GM23338 (cell line): ENCODE measurements around the gene ZFPL1. TPM values are rescaled to one million over a fixed set of nuclear protein-coding genes. Genes with fewer than 3 reads are reported as not detected.

Source experiments
- ATAC-seq: fragments of 200-7000 bp; cut with Tn5 transposase; 3 replicates; pipeline ENCODE4 v1.9.1; 2020
- DNase-seq: peaks from one replicate; pipeline ENCODE4 v3.0.0-alpha.2; 2015; ENCODE audit warnings: low spot score
- H2AFZ ChIP-seq: fragments of 200-600 bp; sonication (generic); 2 replicates; pipeline ENCODE4 v1.8.0; 2016; ENCODE audit warnings: antibody characterized with exemption, mild to moderate bottlenecking, moderate library complexity
- H3F3A ChIP-seq: fragments of 200-600 bp; sonication (generic); replicated peaks from 2 replicates; pipeline ENCODE4 v1.8.0; 2017; ENCODE audit warnings: antibody characterized with exemption, mixed run types, low read depth
- H3K27ac ChIP-seq: fragments of 200-600 bp; sonication (generic); 2 replicates; pipeline ENCODE4 v1.6.1; 2016; ENCODE audit warnings: low read depth
- H3K27me3 ChIP-seq: fragments of 200-600 bp; sonication (generic); 2 replicates; pipeline ENCODE4 v1.8.0; 2016; ENCODE audit warnings: mild to moderate bottlenecking, mixed run types, moderate library complexity; ENCODE audit not compliant: insufficient read depth
- H3K36me3 ChIP-seq: fragments of 200-600 bp; sonication (generic); 2 replicates; pipeline ENCODE4 v1.8.0; 2016; ENCODE audit warnings: mild to moderate bottlenecking; ENCODE audit not compliant: insufficient read depth
- H3K4me1 ChIP-seq: fragments of 200-600 bp; sonication (generic); 2 replicates; pipeline ENCODE4 v1.8.0; 2016; ENCODE audit warnings: mild to moderate bottlenecking, moderate library complexity; ENCODE audit not compliant: insufficient read depth
- H3K4me2 ChIP-seq: fragments of 200-600 bp; sonication (generic); 2 replicates; pipeline ENCODE4 v1.7.1; 2017; ENCODE audit warnings: mixed run types
- H3K4me3 ChIP-seq: fragments of 200-600 bp; sonication (generic); 2 replicates; pipeline ENCODE4 v1.6.1; 2016; ENCODE audit warnings: mixed run types
- H3K79me2 ChIP-seq: fragments of 200-600 bp; sonication (generic); replicated peaks from 2 replicates; pipeline ENCODE4 v1.8.0; 2017; ENCODE audit warnings: mild to moderate bottlenecking; ENCODE audit not compliant: insufficient read depth
- H3K9me2 ChIP-seq: fragments of 200-600 bp; sonication (generic); 2 replicates; pipeline ENCODE4 v1.8.0; 2017; ENCODE audit not compliant: insufficient read depth
- H4K20me1 ChIP-seq: fragments of 200-600 bp; sonication (generic); replicated peaks from 2 replicates; pipeline ENCODE4 v1.8.0; 2017; ENCODE audit warnings: mild to moderate bottlenecking; ENCODE audit not compliant: insufficient read depth
- H3K27ac Mint-ChIP-seq: 2 replicates; pipeline ENCODE4 v1.8.0; 2020; ENCODE audit warnings: inconsistent platforms, mild to moderate bottlenecking, moderate library complexity, mixed read lengths
- H3K27me3 Mint-ChIP-seq: 3 replicates; pipeline ENCODE4 v1.8.0; 2022; ENCODE audit warnings: low read depth, mild to moderate bottlenecking, moderate library complexity, mixed read lengths, inconsistent platforms; ENCODE audit not compliant: insufficient read depth, poor library complexity
- H3K36me3 Mint-ChIP-seq: 3 replicates; pipeline ENCODE4 v1.8.0; 2021; ENCODE audit warnings: low read depth, mild to moderate bottlenecking, inconsistent platforms, moderate library complexity, mixed read lengths
- H3K4me1 Mint-ChIP-seq: 3 replicates; pipeline ENCODE4 v1.8.0; 2020; ENCODE audit warnings: mild to moderate bottlenecking, inconsistent platforms, mixed read lengths
- H3K4me3 Mint-ChIP-seq: 3 replicates; pipeline ENCODE4 v1.8.0; 2021; ENCODE audit warnings: moderate library complexity, mild to moderate bottlenecking, inconsistent platforms, mixed read lengths
- H3K9me3 Mint-ChIP-seq: 3 replicates; pipeline ENCODE4 v1.8.0; 2020; ENCODE audit warnings: moderate library complexity, mild to moderate bottlenecking, inconsistent platforms, mixed read lengths
- CREB1 ChIP-seq: fragments of 250-450 bp; sonication (Bioruptor Pico); IDR thresholded peaks from 2 replicates; pipeline ENCODE4 v1.5.0; 2020; ENCODE audit warnings: low read depth, mild to moderate bottlenecking, moderate library complexity
- EZH2 ChIP-seq: fragments of 200-600 bp; sonication (generic); IDR thresholded peaks from one replicate; pipeline ENCODE4 v1.8.0; 2017; ENCODE audit warnings: antibody characterized with exemption, mild to moderate bottlenecking, low read depth; ENCODE audit not compliant: unreplicated experiment
- EZH2phosphoT487 ChIP-seq: fragments of 200-600 bp; sonication (generic); IDR thresholded peaks from one replicate; pipeline ENCODE4 v1.8.1; 2018; ENCODE audit warnings: antibody characterized with exemption; ENCODE audit not compliant: unreplicated experiment
- JUNB ChIP-seq: IDR thresholded peaks from one replicate; pipeline ENCODE4 v1.6.1; 2016; ENCODE audit warnings: antibody characterized with exemption; ENCODE audit not compliant: unreplicated experiment
- NANOG ChIP-seq: IDR thresholded peaks from 2 replicates; pipeline ENCODE4 v1.6.1; 2016; ENCODE audit warnings: antibody characterized with exemption, borderline replicate concordance
- POLR2AphosphoS5 ChIP-seq: IDR thresholded peaks from 2 replicates; pipeline ENCODE4 v1.6.1; 2016; ENCODE audit warnings: antibody characterized with exemption, low read depth
- STAT1 ChIP-seq: IDR thresholded peaks from one replicate; pipeline ENCODE4 v1.6.1; 2016; ENCODE audit warnings: antibody characterized with exemption; ENCODE audit not compliant: unreplicated experiment
- ZNF114 ChIP-seq: fragments of 250-450 bp; sonication (Bioruptor Pico); IDR thresholded peaks from 2 replicates; pipeline ENCODE4 v1.5.0; 2020; ENCODE audit warnings: mild to moderate bottlenecking, moderate library complexity
- ZNF331 ChIP-seq: fragments of 250-450 bp; sonication (Bioruptor Pico); IDR thresholded peaks from 2 replicates; pipeline ENCODE4 v1.5.0; 2020; ENCODE audit warnings: low read depth, mild to moderate bottlenecking, moderate library complexity
- polyA plus RNA-seq: library from polyadenylated mRNA; unstranded; fragments of >200 nt; fragmentation: Nextera tagmentation; extraction: Ambion mirVana; gene quantifications from 2 replicates; pipeline ENCODE4 v1.2.1, GENCODE V29; 2016
- total RNA-seq: library from RNA; depleted of rRNA; stranded (reverse); fragments of >200 nt; shearing (Covaris generic); gene quantifications from 2 replicates; pipeline ENCODE4 v1.2.3, GENCODE V29; 2014
- TF ChIP-seq, protein P1 (sequence below): IDR thresholded peaks from one replicate; pipeline ENCODE4 v1.6.1; 2018; ENCODE audit warnings: antibody characterized with exemption; ENCODE audit not compliant: unreplicated experiment
- TF ChIP-seq, protein P2 (sequence below): fragments of 250-450 bp; sonication (Bioruptor Pico); IDR thresholded peaks from 2 replicates; pipeline ENCODE4 v1.5.0; 2020; ENCODE audit warnings: mild to moderate bottlenecking, moderate library complexity
- TF ChIP-seq, protein P3 (sequence below), 2 experiments: fragments of 200-600 bp in 1 of 2; sonication (generic) in 1 of 2; conservative IDR thresholded peaks; 2 replicates each; pipeline versions ENCODE4 v1.5.1 to v1.6.1; 2016 to 2017; ENCODE audit warnings: antibody characterized with exemption in 2 of 2, low read depth in 2 of 2, mild to moderate bottlenecking in 2 of 2, moderate library complexity in 1 of 2
- TF ChIP-seq, protein P4 (sequence below): IDR thresholded peaks from 2 replicates; pipeline ENCODE4 v1.6.1; 2016; ENCODE audit warnings: antibody characterized with exemption

Gene ZFPL1
- total and polyA plus RNA-seq, 2 experiments from 2014 or later: 26.3 to 26.8 TPM

DNA sequence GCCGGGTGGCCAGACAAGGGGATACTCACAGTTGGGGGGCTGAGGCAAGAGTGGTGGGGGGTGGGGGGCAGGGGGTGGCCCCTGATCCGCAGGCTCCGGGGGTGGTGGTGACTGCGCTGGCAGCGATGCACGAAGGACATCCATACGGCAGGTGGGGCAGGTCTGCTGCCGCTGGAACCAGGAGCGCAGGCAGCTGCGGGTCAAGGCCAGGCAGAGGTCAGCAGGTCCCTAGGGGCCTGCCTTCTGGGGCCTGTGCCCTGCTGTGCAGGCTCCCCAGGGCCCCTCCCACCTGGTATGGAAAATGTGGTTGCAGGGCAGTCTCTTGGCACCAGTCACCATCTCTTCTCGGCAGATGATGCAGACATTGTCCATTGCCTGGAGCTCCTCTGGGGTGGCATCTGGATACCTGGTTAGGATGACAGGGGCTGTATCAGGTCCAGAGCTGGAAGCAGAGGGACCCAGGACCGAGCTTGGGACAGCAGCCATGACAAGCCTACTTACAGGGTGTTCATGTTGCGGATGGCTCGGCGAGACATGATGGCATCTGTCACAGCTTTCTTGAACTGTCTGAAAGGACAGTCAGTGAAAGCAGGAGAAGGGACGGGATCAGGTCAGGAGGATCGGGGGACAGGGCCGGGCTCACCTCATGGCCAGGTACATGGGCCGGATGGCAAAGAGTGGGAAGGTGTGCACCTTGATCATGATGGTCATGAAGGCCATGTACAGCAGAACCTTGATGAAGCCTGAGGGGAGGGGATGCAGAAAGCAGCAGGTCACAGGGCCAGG is 46.8 kb downstream of the ZFPL1 start:
- no peak for DNase-seq
- peaks cover 6% of the 10 kb centered on the region for H3K36me3 ChIP-seq
- Mint-ChIP-seq H3K9me3 (no peaks in the 10 kb centered on the region; the same call in 2 of the 3 replicates), H3K27me3 (peaks cover 14% of the 10 kb centered on the region), H3K4me3 (no peak overlapping the region; the same call in 2 of the 3 replicates), H3K36me3 (peaks cover 38% of the 10 kb centered on the region), H3K4me1 (peaks cover 14% of the 10 kb centered on the region), H3K27ac (no peak overlapping the region)
- peaks cover 15% of the 10 kb centered on the region; the same call in 1 of the 2 replicates for H3F3A ChIP-seq
- no peaks in the 10 kb centered on the region for H3K27me3 ChIP-seq
- no peak overlapping the region for H2AFZ ChIP-seq
- H4K20me1 ChIP-seq: no peaks in the 10 kb centered on the region
- H3K4me1 ChIP-seq: peaks cover 13% of the 10 kb centered on the region; the same call in 1 of the 2 replicates
- no peak overlapping the region for H3K4me3 ChIP-seq
- H3K9me2 ChIP-seq: no peaks in the 10 kb centered on the region
- ATAC-seq: no peak
- H3K4me2 ChIP-seq: no peak overlapping the region
- TF ChIP-seq, protein P1, sequence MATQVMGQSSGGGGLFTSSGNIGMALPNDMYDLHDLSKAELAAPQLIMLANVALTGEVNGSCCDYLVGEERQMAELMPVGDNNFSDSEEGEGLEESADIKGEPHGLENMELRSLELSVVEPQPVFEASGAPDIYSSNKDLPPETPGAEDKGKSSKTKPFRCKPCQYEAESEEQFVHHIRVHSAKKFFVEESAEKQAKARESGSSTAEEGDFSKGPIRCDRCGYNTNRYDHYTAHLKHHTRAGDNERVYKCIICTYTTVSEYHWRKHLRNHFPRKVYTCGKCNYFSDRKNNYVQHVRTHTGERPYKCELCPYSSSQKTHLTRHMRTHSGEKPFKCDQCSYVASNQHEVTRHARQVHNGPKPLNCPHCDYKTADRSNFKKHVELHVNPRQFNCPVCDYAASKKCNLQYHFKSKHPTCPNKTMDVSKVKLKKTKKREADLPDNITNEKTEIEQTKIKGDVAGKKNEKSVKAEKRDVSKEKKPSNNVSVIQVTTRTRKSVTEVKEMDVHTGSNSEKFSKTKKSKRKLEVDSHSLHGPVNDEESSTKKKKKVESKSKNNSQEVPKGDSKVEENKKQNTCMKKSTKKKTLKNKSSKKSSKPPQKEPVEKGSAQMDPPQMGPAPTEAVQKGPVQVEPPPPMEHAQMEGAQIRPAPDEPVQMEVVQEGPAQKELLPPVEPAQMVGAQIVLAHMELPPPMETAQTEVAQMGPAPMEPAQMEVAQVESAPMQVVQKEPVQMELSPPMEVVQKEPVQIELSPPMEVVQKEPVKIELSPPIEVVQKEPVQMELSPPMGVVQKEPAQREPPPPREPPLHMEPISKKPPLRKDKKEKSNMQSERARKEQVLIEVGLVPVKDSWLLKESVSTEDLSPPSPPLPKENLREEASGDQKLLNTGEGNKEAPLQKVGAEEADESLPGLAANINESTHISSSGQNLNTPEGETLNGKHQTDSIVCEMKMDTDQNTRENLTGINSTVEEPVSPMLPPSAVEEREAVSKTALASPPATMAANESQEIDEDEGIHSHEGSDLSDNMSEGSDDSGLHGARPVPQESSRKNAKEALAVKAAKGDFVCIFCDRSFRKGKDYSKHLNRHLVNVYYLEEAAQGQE: no peak
- TF ChIP-seq JUNB (no peak), NANOG (no peak), EZH2phosphoT487 (no peak), ZNF331 (no peak), EZH2 (no peak), CREB1 (CRISPR knock-in tag) (no peak), POLR2AphosphoS5 (no peak), ZNF114 (CRISPR knock-in tag) (no peak), STAT1 (no peak)
- TF ChIP-seq, protein P2, sequence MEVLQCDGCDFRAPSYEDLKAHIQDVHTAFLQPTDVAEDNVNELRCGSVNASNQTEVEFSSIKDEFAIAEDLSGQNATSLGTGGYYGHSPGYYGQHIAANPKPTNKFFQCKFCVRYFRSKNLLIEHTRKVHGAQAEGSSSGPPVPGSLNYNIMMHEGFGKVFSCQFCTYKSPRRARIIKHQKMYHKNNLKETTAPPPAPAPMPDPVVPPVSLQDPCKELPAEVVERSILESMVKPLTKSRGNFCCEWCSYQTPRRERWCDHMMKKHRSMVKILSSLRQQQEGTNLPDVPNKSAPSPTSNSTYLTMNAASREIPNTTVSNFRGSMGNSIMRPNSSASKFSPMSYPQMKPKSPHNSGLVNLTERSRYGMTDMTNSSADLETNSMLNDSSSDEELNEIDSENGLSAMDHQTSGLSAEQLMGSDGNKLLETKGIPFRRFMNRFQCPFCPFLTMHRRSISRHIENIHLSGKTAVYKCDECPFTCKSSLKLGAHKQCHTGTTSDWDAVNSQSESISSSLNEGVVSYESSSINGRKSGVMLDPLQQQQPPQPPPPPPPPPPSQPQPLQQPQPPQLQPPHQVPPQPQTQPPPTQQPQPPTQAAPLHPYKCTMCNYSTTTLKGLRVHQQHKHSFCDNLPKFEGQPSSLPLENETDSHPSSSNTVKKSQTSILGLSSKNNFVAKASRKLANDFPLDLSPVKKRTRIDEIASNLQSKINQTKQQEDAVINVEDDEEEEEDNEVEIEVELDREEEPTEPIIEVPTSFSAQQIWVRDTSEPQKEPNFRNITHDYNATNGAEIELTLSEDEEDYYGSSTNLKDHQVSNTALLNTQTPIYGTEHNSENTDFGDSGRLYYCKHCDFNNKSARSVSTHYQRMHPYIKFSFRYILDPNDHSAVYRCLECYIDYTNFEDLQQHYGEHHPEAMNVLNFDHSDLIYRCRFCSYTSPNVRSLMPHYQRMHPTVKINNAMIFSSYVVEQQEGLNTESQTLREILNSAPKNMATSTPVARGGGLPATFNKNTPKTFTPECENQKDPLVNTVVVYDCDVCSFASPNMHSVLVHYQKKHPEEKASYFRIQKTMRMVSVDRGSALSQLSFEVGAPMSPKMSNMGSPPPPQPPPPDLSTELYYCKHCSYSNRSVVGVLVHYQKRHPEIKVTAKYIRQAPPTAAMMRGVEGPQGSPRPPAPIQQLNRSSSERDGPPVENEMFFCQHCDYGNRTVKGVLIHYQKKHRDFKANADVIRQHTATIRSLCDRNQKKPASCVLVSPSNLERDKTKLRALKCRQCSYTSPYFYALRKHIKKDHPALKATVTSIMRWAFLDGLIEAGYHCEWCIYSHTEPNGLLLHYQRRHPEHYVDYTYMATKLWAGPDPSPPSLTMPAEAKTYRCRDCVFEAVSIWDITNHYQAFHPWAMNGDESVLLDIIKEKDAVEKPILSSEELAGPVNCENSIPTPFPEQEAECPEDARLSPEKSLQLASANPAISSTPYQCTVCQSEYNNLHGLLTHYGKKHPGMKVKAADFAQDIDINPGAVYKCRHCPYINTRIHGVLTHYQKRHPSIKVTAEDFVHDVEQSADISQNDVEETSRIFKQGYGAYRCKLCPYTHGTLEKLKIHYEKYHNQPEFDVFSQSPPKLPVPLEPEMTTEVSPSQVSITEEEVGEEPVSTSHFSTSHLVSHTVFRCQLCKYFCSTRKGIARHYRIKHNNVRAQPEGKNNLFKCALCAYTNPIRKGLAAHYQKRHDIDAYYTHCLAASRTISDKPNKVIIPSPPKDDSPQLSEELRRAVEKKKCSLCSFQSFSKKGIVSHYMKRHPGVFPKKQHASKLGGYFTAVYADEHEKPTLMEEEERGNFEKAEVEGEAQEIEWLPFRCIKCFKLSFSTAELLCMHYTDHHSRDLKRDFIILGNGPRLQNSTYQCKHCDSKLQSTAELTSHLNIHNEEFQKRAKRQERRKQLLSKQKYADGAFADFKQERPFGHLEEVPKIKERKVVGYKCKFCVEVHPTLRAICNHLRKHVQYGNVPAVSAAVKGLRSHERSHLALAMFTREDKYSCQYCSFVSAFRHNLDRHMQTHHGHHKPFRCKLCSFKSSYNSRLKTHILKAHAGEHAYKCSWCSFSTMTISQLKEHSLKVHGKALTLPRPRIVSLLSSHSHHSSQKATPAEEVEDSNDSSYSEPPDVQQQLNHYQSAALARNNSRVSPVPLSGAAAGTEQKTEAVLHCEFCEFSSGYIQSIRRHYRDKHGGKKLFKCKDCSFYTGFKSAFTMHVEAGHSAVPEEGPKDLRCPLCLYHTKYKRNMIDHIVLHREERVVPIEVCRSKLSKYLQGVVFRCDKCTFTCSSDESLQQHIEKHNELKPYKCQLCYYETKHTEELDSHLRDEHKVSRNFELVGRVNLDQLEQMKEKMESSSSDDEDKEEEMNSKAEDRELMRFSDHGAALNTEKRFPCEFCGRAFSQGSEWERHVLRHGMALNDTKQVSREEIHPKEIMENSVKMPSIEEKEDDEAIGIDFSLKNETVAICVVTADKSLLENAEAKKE (CRISPR knock-in tag): no peak
- TF ChIP-seq, protein P3, sequence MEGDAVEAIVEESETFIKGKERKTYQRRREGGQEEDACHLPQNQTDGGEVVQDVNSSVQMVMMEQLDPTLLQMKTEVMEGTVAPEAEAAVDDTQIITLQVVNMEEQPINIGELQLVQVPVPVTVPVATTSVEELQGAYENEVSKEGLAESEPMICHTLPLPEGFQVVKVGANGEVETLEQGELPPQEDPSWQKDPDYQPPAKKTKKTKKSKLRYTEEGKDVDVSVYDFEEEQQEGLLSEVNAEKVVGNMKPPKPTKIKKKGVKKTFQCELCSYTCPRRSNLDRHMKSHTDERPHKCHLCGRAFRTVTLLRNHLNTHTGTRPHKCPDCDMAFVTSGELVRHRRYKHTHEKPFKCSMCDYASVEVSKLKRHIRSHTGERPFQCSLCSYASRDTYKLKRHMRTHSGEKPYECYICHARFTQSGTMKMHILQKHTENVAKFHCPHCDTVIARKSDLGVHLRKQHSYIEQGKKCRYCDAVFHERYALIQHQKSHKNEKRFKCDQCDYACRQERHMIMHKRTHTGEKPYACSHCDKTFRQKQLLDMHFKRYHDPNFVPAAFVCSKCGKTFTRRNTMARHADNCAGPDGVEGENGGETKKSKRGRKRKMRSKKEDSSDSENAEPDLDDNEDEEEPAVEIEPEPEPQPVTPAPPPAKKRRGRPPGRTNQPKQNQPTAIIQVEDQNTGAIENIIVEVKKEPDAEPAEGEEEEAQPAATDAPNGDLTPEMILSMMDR (conservative IDR thresholded peaks at IDR 0.05; ENCODE audit: low read depth in 2 of 2): no peak
- TF ChIP-seq, protein P4, sequence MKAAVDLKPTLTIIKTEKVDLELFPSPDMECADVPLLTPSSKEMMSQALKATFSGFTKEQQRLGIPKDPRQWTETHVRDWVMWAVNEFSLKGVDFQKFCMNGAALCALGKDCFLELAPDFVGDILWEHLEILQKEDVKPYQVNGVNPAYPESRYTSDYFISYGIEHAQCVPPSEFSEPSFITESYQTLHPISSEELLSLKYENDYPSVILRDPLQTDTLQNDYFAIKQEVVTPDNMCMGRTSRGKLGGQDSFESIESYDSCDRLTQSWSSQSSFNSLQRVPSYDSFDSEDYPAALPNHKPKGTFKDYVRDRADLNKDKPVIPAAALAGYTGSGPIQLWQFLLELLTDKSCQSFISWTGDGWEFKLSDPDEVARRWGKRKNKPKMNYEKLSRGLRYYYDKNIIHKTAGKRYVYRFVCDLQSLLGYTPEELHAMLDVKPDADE: no peak
- peaks cover 19% of the 10 kb centered on the region for H3K79me2 ChIP-seq
- H3K27ac ChIP-seq: no peak overlapping the region
